Astrocyte of the cerebellum (primary cell): ENCODE data around the gene DYNLL1.

ENCODE experiments used
- DNase-seq: peaks from one replicate; pipeline ENCODE4 v3.0.0-alpha.2; 2011; ENCODE audit warnings: low read depth
- H3K4me3 ChIP-seq: 2 replicates; pipeline ENCODE4 v1.5.1; 2011; ENCODE audit warnings: mild to moderate bottlenecking, low read depth, low read length, moderate library complexity
- CTCF ChIP-seq: IDR thresholded peaks from 2 replicates; pipeline ENCODE4 v1.5.1; 2012; ENCODE audit warnings: low read length, low read depth, moderate library complexity, mild to moderate bottlenecking; ENCODE audit errors: missing control alignments
- in situ Hi-C: cut with HindIII; loops from 2 replicates; pipeline ENCODE4 v1.10.0; 2017; ENCODE audit warnings: low sequenced_read_pairs

The DYNLL1 gene

GRCh38 chr12:120457133-120457532 is 38.8 kb upstream of the DYNLL1 start:
- H3K4me3 ChIP-seq, result no peak overlapping the region
- peak; percentile 53 for TF ChIP-seq CTCF
- no peak for DNase-seq
- in situ Hi-C loops, result no loop called here

- DNase-seq, result no peak
- TF ChIP-seq CTCF, result no peak
- H3K4me3 ChIP-seq, result no peak overlapping the region
- in situ Hi-C loops, result no loop called here
Observed at GRCh38 chr12:120460157-120460556, 35.8 kb upstream of the DYNLL1 start.

- DNase-seq, result no peak
- no peak overlapping the region for H3K4me3 ChIP-seq
- TF ChIP-seq CTCF, result no peak
- in situ Hi-C loops, result no loop called here
Observed at GRCh38 chr12:120462099-120462640, 33.7 kb upstream of the DYNLL1 start.

- H3K4me3 ChIP-seq, result no peak overlapping the region
- DNase-seq, result no peak
- no peak for TF ChIP-seq CTCF
- in situ Hi-C loops, result no loop called here
Observed at GRCh38 chr12:120463712-120464111, 32.2 kb upstream of the DYNLL1 start.

- in situ Hi-C loops, result no loop called here
- H3K4me3 ChIP-seq, result no peak overlapping the region
- DNase-seq, result no peak
- TF ChIP-seq CTCF, result no peak
Observed at GRCh38 chr12:120465756-120466155, 30.2 kb upstream of the DYNLL1 start.

GRCh38 chr12:120466560-120467315 is 29.2 kb upstream of the DYNLL1 start:
- peak; percentile 74 for TF ChIP-seq CTCF
- H3K4me3 ChIP-seq, result no peak overlapping the region
- no peak for DNase-seq
- in situ Hi-C loops, result no loop called here
